Measurements from ENCODE around the gene CCDC92.

CCDC92 gene

DNA sequence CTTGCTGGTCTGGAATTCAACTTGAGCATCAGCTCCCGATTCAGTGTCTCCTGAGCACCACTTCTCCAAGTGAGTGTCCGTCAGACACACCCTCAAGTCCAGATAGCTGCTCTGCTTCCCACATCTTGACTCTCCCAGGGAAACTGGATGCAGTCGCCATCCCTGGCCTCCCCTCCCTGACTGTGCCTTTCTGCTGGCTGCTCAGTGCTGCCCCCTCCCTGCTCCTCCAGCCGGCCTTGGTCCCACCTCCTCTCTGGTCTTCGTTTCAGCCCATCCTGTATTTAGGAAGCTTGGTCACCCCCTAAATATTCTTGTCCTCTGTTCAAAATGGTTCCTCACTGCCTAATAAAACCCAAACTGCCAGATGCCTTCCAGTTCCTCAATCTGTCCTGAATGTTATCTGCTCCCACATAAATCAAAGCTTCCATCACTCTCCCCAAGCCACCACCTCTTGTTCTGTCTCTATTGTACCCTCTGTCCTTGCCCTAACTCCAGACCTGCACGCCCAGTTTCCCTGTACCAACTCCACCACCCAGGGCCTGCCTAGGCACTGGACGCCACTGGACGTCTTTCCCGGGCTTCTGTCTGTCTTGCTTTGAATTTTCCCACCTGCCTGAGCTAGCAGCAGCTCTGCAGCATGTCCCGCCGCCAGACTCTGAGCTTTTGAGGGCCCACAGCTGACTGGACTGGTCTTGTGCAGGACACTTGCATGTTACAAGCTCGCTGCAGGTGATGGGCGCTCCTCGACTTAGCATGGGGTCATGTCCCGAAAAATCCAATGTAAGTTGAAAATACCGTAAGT, 33.8 kb downstream of the CCDC92 start:
- in situ Hi-C loops (cut with MboI; ENCODE audit: low sequenced_read_pairs) = no loop called here

GRCh38 chr12:123937707-123938591, 34.7 kb downstream of the CCDC92 start:
- in situ Hi-C loops (cut with MboI; ENCODE audit: low sequenced_read_pairs) = no loop called here

GRCh38 chr12:123936956-123937706, 35.5 kb downstream of the CCDC92 start:
- in situ Hi-C loops (cut with MboI; ENCODE audit: low sequenced_read_pairs) = no loop called here

DNA sequence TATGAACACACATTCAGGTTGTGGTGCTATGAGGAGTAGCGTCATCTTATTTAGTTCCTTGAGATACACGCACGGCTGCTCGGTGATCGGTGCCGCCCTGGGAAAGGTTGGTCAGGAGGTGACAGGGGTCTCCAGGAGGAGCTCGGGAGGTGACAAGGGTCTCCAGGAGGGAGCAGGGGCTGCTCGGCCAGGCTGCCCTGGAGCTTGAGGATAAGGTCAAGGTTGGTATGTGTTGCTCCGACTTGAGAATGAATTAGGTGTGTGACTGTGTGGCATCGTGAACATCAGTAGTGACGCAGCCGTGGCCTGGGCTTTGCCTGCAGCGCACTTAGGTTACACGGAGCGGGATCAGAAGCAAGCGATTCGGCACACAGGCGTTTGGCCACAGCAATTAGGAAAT, 36.2 kb downstream of the CCDC92 start:
- in situ Hi-C loops (cut with MboI; ENCODE audit: low sequenced_read_pairs) = no loop called here

DNA sequence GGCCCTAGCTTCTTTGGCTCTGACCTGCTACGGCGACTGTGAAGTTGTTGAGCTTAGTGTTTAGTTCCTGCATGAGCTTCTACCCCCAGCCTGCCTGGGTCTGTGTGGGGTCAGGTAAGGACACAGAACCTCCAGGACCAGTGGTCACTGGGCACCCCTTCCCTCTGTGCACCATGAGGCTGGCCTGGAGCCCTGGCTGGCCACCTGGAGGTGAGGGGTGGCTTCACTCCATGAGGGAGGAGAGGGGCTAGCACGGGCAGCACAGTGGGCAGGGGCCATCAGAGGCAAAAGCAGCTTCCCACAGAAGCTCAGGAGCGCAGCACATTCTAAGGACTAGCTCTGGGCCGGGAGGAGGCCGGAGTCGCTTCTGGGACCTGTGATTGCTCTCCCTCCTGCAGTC, 36.7 kb downstream of the CCDC92 start:
- in situ Hi-C loops (cut with MboI; ENCODE audit: low sequenced_read_pairs) = no loop called here

DNA sequence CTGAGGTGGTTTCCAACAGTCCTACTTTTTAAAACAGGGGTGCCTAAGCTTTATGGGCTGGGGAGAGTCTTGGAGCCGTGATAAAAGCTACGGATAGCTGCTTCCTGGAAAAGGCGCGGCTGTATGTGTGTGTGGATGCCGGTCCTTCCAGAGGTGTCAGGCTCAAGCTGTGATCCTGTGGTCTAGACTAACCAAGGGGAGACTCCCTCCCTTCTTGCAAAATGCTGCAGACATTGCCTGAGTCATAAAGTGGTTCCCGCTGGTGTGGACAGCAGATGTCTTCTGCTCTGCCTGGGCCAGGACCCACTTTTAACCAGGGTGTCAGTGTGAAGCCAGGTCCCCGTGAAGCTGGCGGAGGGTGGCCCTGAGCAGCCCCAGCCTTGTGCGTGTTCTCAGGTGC, 37.8 kb downstream of the CCDC92 start:
- in situ Hi-C loops (cut with MboI; ENCODE audit: low sequenced_read_pairs) = no loop called here

DNA sequence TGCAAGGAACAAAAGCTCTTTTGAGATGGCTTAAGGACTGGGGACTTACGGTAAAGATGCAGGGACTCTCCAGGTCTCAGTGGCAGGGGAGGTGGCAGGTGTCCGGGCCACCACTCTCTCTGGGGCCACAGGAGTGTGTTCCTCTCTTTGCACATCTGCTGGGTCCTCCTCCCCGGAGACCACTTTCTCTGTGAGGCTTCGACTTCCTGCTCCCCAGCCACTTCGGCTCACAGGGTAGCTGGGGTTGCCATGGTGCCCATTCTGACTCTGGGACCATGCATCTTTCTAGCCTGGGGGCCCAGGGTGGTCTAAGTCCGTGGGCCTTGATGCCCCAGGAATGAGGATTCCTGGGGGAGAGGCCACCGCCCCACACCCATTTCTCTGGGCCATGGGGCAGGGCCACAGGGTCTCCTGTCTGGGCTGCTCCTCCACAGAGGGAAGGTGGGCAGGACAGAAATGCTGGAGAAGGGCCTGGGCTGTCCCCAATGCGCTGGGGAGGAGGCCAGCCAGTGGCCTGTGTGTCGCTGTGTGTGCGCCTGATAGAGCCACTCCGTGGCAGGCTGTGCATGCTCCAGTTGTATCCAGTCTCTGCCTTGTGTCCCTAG, 38.5 kb downstream of the CCDC92 start:
- in situ Hi-C loops (cut with MboI; ENCODE audit: low sequenced_read_pairs) = no loop called here

DNA sequence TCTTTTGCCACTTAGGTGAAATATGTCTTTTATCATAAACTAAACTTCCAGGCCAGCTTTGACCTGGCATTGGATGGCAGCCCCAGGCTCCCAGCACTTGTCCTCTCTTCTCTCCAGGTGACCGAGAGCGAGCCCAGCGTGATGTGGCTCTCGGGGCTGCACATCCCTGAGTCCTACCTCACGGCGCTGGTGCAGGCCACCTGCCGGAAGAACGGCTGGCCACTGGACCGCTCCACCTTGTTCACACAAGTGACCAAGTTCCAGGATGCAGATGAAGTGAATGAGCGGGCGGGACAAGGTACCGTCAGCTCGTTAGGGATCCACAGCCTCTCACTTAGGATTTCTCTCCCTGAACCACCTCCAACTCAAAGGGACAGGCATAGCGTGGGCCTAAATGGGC, 39.4 kb downstream of the CCDC92 start:
- in situ Hi-C loops (cut with MboI; ENCODE audit: low sequenced_read_pairs) = no loop called here

GRCh38 chr12:123931686-123932321, 40.8 kb downstream of the CCDC92 start:
- in situ Hi-C loops (cut with MboI; ENCODE audit: low sequenced_read_pairs) = no loop called here

DNA sequence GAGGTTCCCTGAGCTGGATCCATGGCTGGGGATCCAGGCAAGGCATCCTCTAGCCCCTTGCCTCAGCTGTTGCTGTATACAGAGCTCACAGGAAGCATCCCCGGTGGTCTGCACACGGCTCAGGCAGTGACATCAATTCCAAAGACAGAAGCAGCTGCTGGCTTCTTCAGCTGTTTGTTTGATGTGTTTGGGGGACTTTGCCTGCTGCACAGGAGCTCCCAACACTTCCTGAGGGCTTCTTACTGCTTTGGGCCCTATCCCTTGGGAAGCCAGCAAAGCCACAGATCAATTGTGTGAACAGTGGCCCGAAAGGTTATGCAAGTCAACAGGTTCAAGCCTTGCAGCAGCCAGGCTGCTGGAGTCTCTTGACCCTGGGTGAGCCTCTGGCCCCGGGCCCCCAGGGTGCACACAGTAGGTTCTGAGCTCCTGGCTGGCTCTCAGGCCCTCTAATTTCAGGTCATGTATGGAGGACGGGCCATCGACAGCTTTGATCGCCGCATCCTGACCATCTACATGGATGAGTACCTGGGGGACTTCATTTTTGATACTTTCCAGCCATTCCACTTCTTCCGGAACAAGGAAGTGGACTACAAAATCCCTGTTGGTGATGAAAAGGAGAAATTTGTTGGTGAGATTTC, 42.6 kb downstream of the CCDC92 start:
- in situ Hi-C loops (cut with MboI; ENCODE audit: low sequenced_read_pairs) = no loop called here

DNA sequence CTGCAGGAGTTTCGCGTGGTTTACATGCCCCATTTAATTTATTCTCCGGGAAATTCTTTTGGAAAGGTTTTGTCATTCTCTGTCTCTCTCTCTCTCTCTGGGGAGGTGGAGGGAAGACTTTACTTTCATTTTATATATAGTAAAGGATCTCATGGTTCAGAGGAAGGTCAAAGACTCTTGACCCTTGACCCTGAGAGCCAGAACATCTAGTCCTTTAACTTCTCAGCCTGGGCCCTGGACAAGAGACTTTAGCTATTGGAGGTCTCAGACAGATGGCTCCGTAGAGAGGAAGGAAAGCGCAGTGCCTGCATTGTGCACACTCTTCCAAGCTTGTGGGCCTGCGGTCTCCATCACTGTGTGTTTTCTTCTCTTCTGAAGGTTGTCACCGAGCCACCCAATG, 43.7 kb downstream of the CCDC92 start:
- in situ Hi-C loops (cut with MboI; ENCODE audit: low sequenced_read_pairs) = no loop called here

- in situ Hi-C loops (cut with MboI; ENCODE audit: low sequenced_read_pairs) = no loop called here
Observed at GRCh38 chr12:123928274-123928865, 44.3 kb downstream of the CCDC92 start.

DNA sequence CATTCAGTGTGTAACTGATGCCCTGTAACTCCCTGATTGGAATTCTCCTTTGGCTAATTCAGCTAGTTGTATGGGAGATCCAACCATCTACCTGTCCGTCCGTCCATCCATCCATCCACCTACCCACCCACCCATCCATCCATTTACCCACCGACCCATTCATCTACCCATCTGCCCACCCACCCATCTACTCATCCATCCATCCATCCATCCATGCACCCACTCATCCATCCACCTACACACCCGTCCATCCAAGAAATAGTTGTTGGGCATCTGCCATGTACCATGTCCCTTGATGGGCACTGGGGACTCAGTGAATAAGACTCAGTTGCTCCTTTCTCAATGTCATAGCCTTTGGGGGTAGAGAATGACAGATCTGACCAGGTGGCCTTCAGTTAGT, 48.1 kb downstream of the CCDC92 start:
- in situ Hi-C loops (cut with MboI; ENCODE audit: low sequenced_read_pairs) = no loop called here

DNA sequence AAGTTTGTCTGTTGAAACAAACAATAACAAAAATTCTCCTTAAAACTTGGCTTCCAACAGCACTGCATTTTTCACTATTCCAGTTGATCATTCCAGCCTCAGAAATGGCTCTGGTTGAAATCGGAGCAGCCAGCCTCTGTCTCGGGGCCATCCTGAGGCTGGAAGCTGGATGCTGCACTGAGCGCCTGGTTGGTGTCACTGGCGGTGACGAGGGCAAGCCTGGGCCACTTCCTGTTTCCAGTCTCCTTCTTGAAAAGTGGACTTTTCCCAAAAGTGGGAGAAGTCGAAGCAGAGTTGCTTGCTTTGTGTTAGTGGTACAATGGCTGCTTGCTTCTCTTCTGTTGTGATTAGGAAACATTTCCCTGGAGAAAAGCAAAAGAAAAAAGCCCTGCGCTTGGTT, 48.7 kb downstream of the CCDC92 start:
- in situ Hi-C loops (cut with MboI; ENCODE audit: low sequenced_read_pairs) = no loop called here

GRCh38 chr12:123923038-123923437, 49.6 kb downstream of the CCDC92 start:
- in situ Hi-C loops (cut with MboI; ENCODE audit: low sequenced_read_pairs) = no loop called here

DNA sequence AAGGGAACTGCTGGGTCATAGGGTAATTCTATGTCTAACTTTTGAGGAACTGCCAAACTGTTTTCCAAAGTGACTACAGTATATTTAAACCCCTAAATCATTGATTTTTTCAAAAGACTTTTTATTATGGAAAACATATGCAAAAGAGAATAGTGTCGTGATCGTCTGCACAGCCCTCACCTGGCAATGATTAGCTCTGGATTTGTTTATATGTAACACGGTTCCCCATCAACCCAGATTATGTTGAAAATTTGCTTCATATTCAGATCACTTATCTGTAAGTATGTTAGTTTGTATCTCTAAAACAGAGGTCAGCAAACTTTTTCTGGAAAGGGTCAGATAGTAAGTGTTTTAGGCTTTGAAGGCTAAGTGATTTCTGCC, 52.7 kb downstream of the CCDC92 start:
- in situ Hi-C loops (cut with MboI; ENCODE audit: low sequenced_read_pairs) = no loop called here

- in situ Hi-C loops (cut with MboI; ENCODE audit: low sequenced_read_pairs) = no loop called here
Observed at GRCh38 chr12:123917337-123917850, 55.2 kb downstream of the CCDC92 start.

DNA sequence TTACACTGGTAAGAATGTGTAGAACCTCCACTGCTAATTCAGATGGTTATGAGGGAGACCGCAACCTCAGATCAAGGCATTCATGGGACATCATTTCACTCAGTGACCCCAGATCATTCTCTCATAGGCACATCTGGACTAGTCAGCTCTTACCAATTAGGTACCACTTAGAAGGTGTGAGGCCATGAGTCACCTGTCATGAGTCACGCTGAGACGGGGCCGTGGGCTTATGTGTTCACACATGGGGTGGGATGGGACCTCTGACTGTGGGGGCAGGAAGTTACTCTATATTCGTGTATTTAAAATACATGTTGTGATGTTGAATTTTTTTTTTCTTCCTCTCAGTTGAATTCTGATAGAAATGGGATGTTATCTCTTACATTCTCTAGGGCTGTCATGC, 55.9 kb downstream of the CCDC92 start:
- in situ Hi-C loops (cut with MboI; ENCODE audit: low sequenced_read_pairs) = no loop called here

- in situ Hi-C loops (cut with MboI; ENCODE audit: low sequenced_read_pairs) = no loop called here
Observed at GRCh38 chr12:123914726-123915333, 57.8 kb downstream of the CCDC92 start.

All from hTERT RPE-1 (cell line).